ENCODE data around the gene IL17F. TPM values are rescaled to one million over a fixed set of nuclear protein-coding genes. Genes with fewer than 3 reads are reported as not detected.

IL17F gene
- total RNA-seq, 3 donors from 2014 or later: 1.8 to 52.4 (median 27.0) TPM

GRCh38 chr6:52261229-52261628, 16.9 kb upstream of the IL17F start:
- peaks cover 31% of the 10 kb centered on the region for H3K36me3 Mint-ChIP-seq (ENCODE audit: insufficient read depth)
- H3K9me3 Mint-ChIP-seq: no peaks in the 10 kb centered on the region
- peaks cover 12% of the 10 kb centered on the region for H3K4me1 Mint-ChIP-seq (ENCODE audit: low read depth)
- ATAC-seq (no peak), DNase-seq (no peak)
- no peaks in the 10 kb centered on the region for H3K27me3 Mint-ChIP-seq (ENCODE audit: low read depth)
- no peak overlapping the region for H3K4me3 Mint-ChIP-seq

GRCh38 chr6:52260634-52261033, 16.3 kb upstream of the IL17F start:
- ATAC-seq: no peak
- H3K4me3 Mint-ChIP-seq: no peak overlapping the region
- no peaks in the 10 kb centered on the region for H3K27me3 Mint-ChIP-seq (ENCODE audit: low read depth)
- no peaks in the 10 kb centered on the region for H3K9me3 Mint-ChIP-seq
- H3K36me3 Mint-ChIP-seq (ENCODE audit: insufficient read depth): peaks cover 28% of the 10 kb centered on the region
- no peak for DNase-seq
- peaks cover 12% of the 10 kb centered on the region for H3K4me1 Mint-ChIP-seq (ENCODE audit: low read depth)

DNA sequence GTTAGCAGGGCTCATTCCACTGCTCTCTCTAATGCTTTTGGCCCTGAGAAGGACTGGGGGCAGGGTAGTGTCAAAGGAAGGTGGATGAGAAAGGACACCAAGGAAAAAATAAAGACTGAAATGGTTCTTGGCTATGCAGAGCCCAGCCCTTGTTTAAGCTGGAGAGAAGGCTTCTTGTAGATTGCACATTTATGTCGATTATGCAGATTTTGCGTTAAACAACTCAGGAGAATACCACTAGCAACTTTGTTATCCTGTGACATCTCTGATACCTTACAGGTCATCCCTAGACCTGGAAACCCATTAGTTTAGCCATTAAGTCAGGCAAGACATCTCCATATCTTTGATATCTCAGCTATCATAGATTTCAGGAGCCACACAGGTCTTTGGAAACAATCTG, 11.1 kb upstream of the IL17F start:
- no peak for DNase-seq
- Mint-ChIP-seq H3K4me1 (ENCODE audit: low read depth) (peaks cover 24% of the 10 kb centered on the region), H3K4me3 (peak overlapping the region; percentile 24), H3K36me3 (ENCODE audit: insufficient read depth) (no peaks in the 10 kb centered on the region), H3K27me3 (ENCODE audit: low read depth) (peaks cover 17% of the 10 kb centered on the region), H3K9me3 (no peaks in the 10 kb centered on the region)
- ATAC-seq: peak in 1 of 2 donors; percentile 7

GRCh38 chr6:52254731-52255378, 10.6 kb upstream of the IL17F start:
- Mint-ChIP-seq H3K9me3 (no peaks in the 10 kb centered on the region), H3K27me3 (ENCODE audit: low read depth) (peaks cover 22% of the 10 kb centered on the region), H3K36me3 (ENCODE audit: insufficient read depth) (no peaks in the 10 kb centered on the region), H3K4me3 (peak overlapping the region; percentile 24), H3K4me1 (ENCODE audit: low read depth) (peaks cover 24% of the 10 kb centered on the region)
- DNase-seq (no peak), ATAC-seq (peak; percentile 70 to 78)

DNA sequence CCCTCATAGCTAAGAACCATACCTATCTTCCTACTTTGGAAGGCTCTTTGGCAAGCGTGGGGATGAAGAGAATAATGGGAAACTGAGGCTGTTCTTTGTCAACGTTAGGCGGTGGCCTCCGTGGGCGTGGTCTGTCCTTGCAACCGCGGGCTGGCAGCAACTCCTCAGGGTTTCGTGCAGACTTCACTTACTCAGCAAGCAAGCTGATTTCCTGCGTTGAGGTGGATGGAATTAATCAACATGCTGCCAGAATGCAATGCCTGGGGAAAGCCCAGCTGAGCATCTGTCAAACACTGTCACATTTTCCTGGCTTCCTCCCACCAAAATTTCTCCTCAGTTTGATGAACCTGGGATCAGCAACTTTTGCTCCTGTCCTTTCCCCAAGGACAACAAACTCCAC, 9.2 kb upstream of the IL17F start:
- ATAC-seq (peak; percentile 33 to 39), DNase-seq (no peak)
- Mint-ChIP-seq H3K9me3 (no peaks in the 10 kb centered on the region), H3K27me3 (ENCODE audit: low read depth) (peaks cover 23% of the 10 kb centered on the region), H3K4me1 (ENCODE audit: low read depth) (peaks cover 24% of the 10 kb centered on the region), H3K4me3 (no peak overlapping the region), H3K36me3 (ENCODE audit: insufficient read depth) (no peaks in the 10 kb centered on the region)

DNA sequence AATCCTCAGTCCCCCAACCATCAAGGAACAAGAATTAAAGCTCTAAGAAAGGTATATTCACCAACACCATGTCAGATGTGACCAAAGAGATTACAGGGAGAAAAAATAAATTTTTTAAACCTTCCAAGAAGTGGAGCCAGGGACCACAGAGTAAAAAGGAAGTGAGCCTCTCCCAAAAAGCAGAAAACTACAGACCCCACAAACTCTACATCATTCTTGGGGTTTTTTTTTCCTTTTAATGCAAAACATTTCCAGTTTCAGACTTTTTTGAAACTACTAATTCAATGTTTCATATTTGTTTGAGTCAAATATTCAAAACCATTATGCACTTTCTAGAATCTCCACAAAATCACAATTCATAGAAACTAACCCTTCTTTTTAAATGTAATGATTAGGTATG, 6.8 kb upstream of the IL17F start:
- peaks cover 29% of the 10 kb centered on the region for H3K27me3 Mint-ChIP-seq (ENCODE audit: low read depth)
- DNase-seq (no peak), ATAC-seq (no peak)
- H3K9me3 Mint-ChIP-seq: no peaks in the 10 kb centered on the region
- H3K4me1 Mint-ChIP-seq (ENCODE audit: low read depth): peaks cover 24% of the 10 kb centered on the region
- H3K36me3 Mint-ChIP-seq (ENCODE audit: insufficient read depth): no peaks in the 10 kb centered on the region
- no peak overlapping the region for H3K4me3 Mint-ChIP-seq

DNA sequence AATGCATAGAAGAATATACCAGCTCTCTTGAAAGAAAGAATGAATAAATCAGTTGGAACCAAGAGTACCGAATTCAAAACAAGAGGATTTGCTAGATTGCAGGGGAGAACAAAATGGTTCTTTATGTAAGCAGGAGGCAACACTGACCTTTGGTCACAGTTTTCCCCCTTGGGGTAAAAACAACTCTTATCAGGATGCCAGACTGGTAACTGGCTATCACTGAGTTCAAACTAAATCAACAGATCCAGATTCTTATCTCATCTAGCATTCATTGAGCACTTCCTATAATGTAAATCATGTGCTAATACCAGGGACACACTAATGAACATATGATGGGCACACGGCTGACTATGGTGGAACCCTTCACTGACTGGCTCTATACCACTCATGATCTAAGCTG, 4.8 kb upstream of the IL17F start:
- no peak for DNase-seq
- Mint-ChIP-seq H3K9me3 (no peaks in the 10 kb centered on the region), H3K4me3 (no peak overlapping the region), H3K27me3 (ENCODE audit: low read depth) (peaks cover 27% of the 10 kb centered on the region), H3K4me1 (ENCODE audit: low read depth) (peaks cover 12% of the 10 kb centered on the region), H3K36me3 (ENCODE audit: insufficient read depth) (no peaks in the 10 kb centered on the region)
- ATAC-seq: no peak

- ATAC-seq (no peak), DNase-seq (no peak)
- peaks cover 11% of the 10 kb centered on the region for H3K27me3 Mint-ChIP-seq (ENCODE audit: low read depth)
- H3K4me1 Mint-ChIP-seq (ENCODE audit: low read depth): no peaks in the 10 kb centered on the region
- no peaks in the 10 kb centered on the region for H3K36me3 Mint-ChIP-seq (ENCODE audit: insufficient read depth)
- H3K4me3 Mint-ChIP-seq: no peak overlapping the region
- no peaks in the 10 kb centered on the region for H3K9me3 Mint-ChIP-seq
These were observed 1.1 kb upstream of the IL17F start for GRCh38 chr6:52245425-52245824.

DNA sequence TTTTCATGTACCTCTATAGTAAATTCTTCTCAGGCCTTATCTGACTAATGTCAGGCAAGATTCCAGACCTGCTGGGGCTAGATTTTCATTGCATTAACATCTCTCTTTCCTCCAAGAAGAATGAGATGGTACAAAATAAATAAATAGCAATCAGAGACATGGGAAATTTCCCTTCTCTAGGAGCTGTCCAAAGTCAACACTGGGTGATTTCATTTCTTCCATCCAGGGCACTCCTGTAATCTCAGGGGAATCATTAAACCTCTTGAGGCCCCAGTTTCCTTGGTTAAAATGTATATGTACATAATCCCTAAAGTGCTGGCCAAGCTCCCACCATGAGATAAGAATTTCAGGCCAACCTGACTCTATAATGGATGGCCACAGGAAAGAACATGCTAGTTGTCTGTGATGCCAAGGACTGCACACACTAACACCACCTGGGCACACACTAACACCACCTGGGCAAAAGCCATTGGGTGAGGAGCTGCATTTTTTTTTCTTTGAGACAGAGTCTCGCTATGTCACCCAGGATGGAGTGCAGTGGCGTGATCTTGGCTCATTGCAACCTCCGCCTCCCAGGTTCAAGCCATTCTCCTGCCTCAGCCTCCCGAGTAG, 912 bp downstream of the IL17F start:
- DNase-seq (no peak), ATAC-seq (no peak)
- Mint-ChIP-seq H3K4me3 (no peak overlapping the region), H3K27me3 (ENCODE audit: low read depth) (peaks cover 4% of the 10 kb centered on the region), H3K9me3 (no peaks in the 10 kb centered on the region), H3K36me3 (ENCODE audit: insufficient read depth) (no peaks in the 10 kb centered on the region), H3K4me1 (ENCODE audit: low read depth) (no peaks in the 10 kb centered on the region)

DNA sequence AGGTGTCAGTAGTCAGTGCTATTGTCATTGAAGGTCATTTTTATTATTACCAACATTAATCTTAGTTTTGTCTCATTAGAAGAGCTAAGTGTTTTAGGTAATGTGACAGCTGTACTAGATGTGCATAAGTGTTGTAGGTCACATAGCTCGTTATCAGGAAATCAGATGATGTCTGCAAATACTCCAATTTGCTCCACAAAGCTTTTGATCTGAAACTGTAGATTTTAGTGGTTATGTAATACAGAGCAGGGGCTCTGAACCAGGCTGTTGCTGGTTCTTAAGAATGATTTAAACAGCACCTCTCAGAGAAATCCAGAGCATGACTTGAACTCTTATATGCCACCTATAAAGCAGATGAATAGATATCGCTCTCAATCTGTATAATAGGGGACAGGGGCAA, 2.5 kb downstream of the IL17F start:
- no peak overlapping the region for H3K4me3 Mint-ChIP-seq
- peaks cover 6% of the 10 kb centered on the region for H3K27me3 Mint-ChIP-seq (ENCODE audit: low read depth)
- no peaks in the 10 kb centered on the region for H3K36me3 Mint-ChIP-seq (ENCODE audit: insufficient read depth)
- no peak for DNase-seq
- ATAC-seq: no peak
- H3K4me1 Mint-ChIP-seq (ENCODE audit: low read depth): no peaks in the 10 kb centered on the region
- H3K9me3 Mint-ChIP-seq: no peaks in the 10 kb centered on the region

GRCh38 chr6:52233975-52234823, 10.1 kb downstream of the IL17F start:
- Mint-ChIP-seq H3K36me3 (ENCODE audit: insufficient read depth) (no peaks in the 10 kb centered on the region), H3K9me3 (no peaks in the 10 kb centered on the region), H3K4me1 (ENCODE audit: low read depth) (peaks cover 6% of the 10 kb centered on the region), H3K27me3 (ENCODE audit: low read depth) (peaks cover 21% of the 10 kb centered on the region), H3K4me3 (no peak overlapping the region)
- ATAC-seq: peak; percentile 39 to 49
- no peak for DNase-seq

DNA sequence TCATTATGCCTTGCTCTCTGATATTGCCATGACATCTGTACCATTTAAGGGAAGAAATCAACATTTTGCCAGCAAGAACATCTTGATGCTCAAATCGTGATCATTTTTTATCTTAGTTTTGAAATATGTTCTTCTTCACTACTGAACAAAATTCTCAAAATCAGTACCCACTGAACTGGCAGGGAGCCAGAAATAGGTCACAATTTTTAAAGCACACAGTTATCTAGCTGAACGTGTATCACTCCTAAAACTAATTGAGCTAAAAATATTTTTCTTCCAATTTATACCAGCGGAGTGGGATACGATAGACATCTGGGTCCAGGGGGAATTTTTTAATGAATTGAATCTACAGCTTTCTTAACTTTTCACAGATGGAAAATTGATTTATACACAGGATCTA, 11.3 kb downstream of the IL17F start:
- DNase-seq: no peak
- no peak for ATAC-seq
- no peak overlapping the region for H3K4me3 Mint-ChIP-seq
- H3K9me3 Mint-ChIP-seq: no peaks in the 10 kb centered on the region
- H3K27me3 Mint-ChIP-seq (ENCODE audit: low read depth): peaks cover 23% of the 10 kb centered on the region
- H3K36me3 Mint-ChIP-seq (ENCODE audit: insufficient read depth): no peaks in the 10 kb centered on the region
- H3K4me1 Mint-ChIP-seq (ENCODE audit: low read depth): peaks cover 9% of the 10 kb centered on the region

GRCh38 chr6:52231406-52232127, 12.7 kb downstream of the IL17F start:
- peak; percentile 68 to 72 for ATAC-seq
- Mint-ChIP-seq H3K36me3 (ENCODE audit: insufficient read depth) (no peaks in the 10 kb centered on the region), H3K4me1 (ENCODE audit: low read depth) (peaks cover 20% of the 10 kb centered on the region), H3K9me3 (no peaks in the 10 kb centered on the region), H3K4me3 (no peak overlapping the region), H3K27me3 (ENCODE audit: low read depth) (peaks cover 16% of the 10 kb centered on the region)
- no peak for DNase-seq

- no peaks in the 10 kb centered on the region for H3K9me3 Mint-ChIP-seq
- DNase-seq: no peak
- peaks cover 20% of the 10 kb centered on the region for H3K4me1 Mint-ChIP-seq (ENCODE audit: low read depth)
- no peaks in the 10 kb centered on the region for H3K36me3 Mint-ChIP-seq (ENCODE audit: insufficient read depth)
- no peak overlapping the region for H3K4me3 Mint-ChIP-seq
- no peak for ATAC-seq
- H3K27me3 Mint-ChIP-seq (ENCODE audit: low read depth): peaks cover 16% of the 10 kb centered on the region
These were observed 13.6 kb downstream of the IL17F start for GRCh38 chr6:52230685-52231084.

All from activated T-cell treated with anti-CD3 and anti-CD28 coated beads, Interleukin-2, amount 50 U/mL, for 4 hours (primary cell).